ENCODE results near the gene GRK3.

GRK3 gene

DNA sequence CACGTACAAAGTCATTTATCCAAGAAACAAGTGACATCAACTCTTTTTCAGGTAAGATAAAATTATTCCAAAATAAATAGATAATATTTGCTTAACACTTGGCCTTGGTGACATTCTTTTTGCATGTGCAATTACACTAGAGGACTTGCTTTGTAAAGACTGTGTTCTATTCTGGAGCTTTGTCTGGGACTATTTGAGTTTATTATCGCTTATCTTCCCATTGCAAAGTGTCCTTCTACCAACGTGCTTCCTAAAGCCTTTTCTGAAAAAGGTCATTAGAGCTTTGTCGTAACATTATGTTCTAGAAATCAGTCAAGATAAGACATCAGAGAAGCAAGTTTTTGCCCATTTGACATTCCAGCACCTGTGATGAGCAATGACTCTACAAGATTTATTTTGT is 99.2 kb downstream of the GRK3 start:
- no peak for DNase-seq (ENCODE audit: low read depth in 2 of 2)

- DNase-seq (ENCODE audit: low read depth in 2 of 2) = no peak
These were observed 101.8 kb downstream of the GRK3 start for GRCh38 chr22:25666308-25666707.

DNA sequence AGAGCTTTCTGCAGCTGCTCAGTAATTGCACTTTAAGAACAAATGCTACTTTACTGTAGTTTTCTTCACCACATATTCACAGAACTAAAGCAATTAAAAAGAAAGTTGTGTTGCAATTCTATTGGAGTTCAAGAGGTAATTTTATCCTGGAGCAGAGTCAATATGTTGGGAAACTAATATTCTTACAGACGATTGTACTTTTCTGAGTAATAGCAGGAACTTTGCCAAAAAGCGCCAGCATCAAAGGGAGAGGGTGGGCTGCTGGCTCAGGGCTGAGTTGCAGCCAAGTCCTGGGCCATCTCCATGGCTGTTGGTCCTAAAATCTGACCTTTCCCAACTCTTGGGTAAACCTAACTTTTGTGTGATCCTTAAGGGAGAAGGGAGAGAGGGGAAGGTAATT is 104.0 kb downstream of the GRK3 start:
- DNase-seq (ENCODE audit: low read depth in 2 of 2) = peak; percentile 57 to 68

DNA sequence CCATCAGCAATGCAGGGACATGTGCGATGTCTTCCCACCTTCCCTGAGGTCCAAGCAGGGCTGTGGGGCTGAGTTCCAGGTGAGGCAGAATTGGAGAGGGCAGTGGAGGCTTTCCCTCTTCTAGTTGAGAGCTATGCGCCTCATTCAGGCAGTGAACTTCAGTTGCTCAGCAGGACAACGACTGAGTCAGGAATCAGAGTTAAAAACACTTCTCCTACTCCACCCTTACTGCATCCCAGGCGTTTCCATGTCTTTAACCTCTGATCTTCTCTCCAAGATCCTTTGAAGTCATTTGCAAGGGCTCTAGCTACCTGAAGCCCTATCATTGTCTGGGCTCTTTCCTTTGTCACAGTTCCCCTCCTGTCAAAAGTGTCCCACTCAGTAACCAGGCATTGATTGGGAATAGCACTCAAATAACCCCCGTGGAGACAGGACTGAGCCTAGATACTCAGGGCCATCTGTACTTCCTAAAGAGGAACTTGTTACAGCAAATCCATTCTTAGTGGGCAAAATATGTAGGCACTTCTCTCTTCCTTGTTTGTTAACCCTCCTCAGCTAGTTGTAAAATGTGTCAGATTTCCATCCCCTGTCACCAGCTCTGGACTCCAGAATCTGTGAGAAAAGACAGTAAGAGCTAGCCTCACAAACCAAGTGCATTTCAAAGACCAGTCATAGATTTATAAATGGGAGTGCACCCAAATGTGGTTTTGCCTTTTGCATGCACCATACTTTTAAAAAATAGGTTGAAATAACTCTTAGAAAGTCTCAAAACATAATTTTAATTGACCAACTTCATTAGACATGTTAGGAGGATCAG is 105.0 kb downstream of the GRK3 start:
- DNase-seq (ENCODE audit: low read depth in 2 of 2) = no peak

DNA sequence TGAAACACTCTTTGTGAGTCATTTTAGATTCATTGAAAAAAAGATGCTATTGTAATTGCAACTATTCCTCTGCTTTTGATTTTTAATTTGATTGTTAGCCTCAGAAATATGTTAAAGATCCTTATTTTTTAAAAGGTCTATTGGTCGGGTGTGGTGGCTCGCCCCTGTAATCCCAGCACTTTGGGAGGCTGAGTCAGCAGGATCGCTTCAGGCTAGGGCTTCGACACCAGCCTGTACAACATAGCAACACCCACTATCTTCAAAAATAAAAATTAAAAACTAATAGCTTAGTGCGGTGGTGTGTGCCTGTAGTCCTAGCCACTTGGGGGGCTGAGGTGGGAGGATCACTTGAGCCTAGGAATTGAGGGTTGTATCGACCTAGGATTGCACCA is 105.6 kb downstream of the GRK3 start:
- no peak for DNase-seq (ENCODE audit: low read depth in 2 of 2)

DNA sequence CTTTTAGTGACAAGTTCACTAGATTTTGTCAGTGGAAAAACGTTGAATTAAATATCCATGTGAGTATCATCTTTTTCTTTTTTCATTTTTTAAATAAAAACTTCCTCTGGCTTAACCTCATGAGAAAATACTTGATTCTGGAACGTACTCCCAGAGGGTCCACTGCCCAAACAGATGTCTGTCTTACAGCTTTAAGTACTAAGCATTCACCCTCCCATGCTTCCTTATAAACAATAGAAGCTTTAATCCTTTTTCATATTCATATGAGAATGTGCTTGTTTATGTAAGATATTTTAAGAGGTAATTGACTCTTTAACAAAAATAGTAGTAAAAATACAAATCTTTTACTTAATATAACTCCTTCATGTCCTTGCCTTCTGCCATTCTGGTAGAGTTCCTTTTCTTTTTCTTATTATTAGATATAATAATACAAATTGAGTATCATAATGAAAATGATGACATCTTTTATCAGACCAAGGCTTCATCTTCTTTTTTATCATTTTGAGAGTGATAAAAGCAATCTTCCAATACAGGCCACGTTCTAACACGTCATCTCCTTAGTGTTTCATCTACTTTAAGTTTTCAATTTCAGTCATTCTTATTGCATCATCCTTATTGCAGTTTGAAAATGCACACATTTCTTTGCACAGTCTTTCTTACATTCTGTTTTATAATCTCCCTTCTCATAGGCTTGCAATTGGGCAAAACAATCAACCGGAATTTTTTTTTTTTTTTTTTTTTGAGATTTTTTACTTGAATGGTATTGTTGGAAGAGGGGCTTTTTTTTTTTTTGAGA is 108.0 kb downstream of the GRK3 start:
- DNase-seq (ENCODE audit: low read depth in 2 of 2) = no peak

DNA sequence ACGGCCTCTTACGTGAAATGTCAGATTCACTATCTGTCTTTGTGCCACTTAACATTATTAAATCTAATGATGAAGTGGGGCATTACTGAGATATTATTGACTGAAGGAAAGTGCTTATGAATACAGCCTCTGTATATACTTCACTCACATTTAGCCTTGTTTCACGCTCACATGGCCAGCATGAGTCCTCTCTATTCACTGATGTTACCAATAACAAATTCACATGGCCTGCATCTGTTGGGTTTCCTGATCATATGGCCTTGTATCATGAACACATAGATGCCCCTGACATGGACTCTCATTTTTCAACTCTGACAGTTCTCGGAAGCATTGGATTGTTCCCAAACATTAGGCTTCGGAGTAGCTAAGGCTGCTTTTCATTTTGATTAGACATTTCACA is 109.2 kb downstream of the GRK3 start:
- no peak for DNase-seq (ENCODE audit: low read depth in 2 of 2)

- DNase-seq (ENCODE audit: low read depth in 2 of 2) = no peak
These were observed 113.2 kb downstream of the GRK3 start for GRCh38 chr22:25677631-25678030.

GRCh38 chr22:25680051-25680450 is 115.6 kb downstream of the GRK3 start:
- no peak for DNase-seq (ENCODE audit: low read depth in 2 of 2)

DNA sequence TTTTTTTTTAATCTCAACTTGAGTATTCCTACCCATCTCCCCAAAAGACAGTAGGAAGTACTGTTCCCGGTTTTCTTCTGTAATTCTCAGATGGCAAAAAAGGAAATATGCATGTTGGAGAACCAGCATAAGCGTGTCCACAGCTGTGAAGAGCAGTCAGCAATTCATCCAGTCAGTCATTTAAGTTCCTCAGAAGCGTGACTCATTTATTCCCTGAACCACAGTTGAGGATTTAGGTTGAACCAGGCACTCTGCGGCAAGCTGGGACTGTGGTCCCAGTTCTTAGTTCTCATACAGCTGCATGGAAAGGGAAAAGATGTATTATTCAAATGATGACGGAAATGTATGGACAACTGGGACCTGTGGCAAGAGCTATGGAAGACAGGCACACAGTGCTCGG is 116.5 kb downstream of the GRK3 start:
- no peak for DNase-seq (ENCODE audit: low read depth in 2 of 2)

GRCh38 chr22:25682109-25682508 is 117.6 kb downstream of the GRK3 start:
- no peak for DNase-seq (ENCODE audit: low read depth in 2 of 2)

- no peak for DNase-seq (ENCODE audit: low read depth in 2 of 2)
These were observed 124.2 kb downstream of the GRK3 start for GRCh38 chr22:25688627-25689026.

DNA sequence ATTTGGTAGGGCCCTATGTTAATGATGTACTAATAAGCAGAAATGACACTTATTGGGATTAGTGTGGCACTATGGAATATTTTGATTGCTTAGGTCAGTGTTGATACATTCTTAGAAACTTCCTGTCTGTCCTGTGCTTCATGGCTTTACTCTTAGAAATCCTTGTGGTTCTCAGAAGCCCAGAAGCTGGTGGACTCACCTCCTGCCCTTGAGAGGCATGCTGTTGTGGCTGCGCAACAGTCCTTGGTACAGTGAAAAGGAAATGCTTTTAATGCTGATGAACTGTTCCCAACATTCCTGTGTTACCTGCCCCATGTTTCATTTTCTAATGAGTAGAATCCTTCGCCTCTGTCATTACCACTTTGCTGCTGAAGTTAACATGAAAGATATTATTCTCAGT is 125.2 kb downstream of the GRK3 start:
- DNase-seq (ENCODE audit: low read depth in 2 of 2) = no peak

DNA sequence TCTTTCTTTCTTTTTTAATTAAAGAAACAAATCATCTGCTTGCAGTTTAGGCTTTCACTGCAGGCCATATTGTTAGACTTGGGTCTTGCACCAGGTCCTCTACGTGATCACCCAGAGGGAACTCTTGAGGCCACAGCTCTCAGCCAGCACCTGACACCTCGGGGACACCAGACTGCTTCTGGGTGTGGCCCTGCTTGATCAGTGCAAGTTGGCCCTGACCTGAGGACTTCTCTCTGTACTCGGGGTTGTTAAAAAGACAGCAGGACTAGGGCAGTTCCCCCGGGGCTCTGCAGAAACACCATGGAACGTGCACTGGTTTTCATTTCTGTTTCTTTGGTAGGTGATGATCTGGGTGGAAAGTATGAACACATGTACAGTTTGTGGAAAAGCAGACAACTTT is 126.3 kb downstream of the GRK3 start:
- DNase-seq (ENCODE audit: low read depth in 2 of 2) = no peak

- no peak for DNase-seq (ENCODE audit: low read depth in 2 of 2)
These were observed 128.2 kb downstream of the GRK3 start for GRCh38 chr22:25692397-25693267.

DNA sequence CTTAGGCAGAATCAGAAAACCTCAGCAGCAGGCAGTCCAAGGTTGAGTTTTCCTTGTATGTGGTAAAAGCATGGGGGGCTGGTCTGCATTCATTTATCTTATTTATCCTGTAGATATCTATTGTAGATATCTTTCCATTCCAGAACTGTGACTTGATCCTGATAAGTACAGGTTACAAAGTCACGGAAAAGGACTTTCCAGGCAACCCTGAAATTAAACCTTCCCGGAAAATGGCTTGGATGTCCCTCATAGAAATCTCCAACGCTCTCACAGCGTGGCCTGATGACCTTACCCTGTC is 128.7 kb downstream of the GRK3 start:
- DNase-seq (ENCODE audit: low read depth in 2 of 2) = no peak

DNA sequence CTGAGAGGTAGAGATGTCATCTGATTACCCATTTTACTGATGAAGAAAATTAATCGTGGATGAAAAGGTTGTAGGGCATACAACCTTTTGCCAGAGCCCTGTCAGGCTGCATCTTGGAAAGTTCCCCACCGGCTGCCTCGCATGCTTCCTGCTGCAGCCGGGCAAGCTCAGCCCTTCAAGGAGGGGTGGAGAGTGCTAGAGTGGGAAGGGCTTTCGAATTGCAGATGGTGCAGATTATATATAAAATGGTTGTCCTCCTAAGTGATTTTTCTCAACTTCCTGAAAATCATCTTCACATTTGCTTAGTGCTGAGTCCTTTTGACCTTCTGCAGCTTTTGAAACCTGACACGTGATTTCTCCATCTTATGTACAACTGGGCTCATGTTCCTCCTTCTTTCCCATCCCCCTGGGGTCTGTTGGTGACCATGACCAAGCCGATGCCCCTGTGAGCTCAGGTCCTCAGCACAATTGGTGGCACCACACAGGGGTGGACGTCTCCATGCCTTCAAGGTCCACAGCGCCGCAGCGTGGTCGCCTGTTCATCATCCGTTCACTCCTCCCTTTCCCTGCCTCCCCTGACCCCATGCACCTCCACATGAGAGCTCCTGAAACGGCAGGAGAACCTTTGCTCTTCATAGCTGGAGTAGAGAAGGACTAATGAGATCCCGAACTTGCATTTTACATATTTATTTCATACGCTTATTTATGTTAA is 129.9 kb downstream of the GRK3 start:
- no peak for DNase-seq (ENCODE audit: low read depth in 2 of 2)

DNA sequence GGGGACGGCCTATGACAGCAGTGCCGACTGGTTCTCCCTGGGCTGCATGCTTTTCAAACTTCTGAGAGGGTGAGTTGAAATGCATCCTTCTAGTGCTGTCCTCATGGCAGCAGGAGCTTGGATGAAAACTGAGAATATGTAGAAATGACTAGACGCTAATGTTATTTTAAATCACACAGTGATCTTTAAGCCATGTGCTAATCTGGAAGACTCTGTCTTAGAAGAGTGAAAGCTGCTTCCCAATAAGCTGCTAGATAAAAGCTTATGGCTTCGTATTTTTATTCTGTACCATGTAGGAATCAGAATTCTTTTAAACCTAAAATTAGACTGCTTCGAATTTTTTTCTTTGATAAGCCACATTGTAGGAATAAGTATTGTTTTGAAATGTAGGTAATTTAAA is 130.7 kb downstream of the GRK3 start:
- no peak for DNase-seq (ENCODE audit: low read depth in 2 of 2)

DNA sequence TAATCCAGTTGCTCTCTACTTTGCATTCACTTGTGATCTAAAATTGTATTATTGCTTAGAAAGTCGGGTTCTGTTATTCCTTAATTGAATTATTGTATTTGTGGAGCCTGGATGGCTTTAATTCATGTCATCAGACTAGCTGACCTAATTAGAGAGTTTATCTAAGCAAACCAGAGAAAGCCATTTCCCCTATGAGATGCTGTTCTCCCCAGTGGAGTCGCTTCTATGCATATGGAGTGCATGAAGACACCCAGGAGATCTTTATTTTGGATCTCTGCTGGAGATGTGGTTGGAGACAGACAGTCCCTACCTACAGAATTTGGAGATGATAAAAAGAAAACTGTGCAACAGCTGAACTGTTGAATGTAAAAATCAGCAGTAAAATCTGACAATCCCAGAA is 132.3 kb downstream of the GRK3 start:
- DNase-seq (ENCODE audit: low read depth in 2 of 2) = no peak

DNA sequence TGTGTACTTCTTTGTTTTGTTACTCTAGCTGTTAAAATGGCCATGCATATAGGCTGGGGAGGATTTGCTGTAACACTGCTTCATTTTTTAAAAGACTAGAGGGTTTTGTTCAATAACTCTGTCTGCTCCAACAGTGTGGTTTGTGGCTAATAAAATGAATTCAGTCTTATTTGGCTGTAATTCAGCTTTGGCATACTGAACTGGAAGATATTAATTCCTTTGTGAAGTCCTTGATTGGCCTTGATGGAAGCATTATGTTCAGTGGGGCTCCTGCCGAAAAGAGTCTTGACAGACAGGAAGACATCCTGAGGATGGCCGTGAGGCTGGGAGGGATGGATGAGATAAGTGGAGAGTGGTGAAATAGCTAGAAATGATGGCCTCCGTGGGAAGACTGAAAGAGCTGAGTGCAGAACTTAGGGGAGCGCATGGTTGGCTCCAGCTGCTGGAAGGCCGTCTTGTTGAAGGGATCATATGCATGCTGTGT is 132.7 kb downstream of the GRK3 start:
- DNase-seq (ENCODE audit: low read depth in 2 of 2) = no peak

DNA sequence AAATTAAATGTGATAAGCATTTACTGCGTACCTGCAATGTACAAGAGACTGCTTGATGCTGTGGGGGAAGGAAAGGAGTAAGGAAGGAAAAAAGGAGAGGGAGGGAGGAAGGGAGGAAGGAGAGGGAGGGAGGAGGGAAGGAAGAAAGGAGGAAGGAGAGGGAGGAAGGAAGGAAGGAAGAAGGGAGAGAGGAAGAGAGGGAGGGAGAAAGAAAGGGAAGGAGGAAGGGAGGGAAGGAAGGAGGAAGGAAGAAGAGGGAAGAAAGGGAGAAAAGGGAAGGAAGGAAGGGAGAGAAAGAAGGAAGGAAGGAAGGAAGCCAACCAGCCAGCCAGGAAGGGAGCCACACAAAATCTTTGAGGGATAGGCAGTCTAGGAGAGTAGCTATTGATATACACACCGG is 133.5 kb downstream of the GRK3 start:
- DNase-seq (ENCODE audit: low read depth in 2 of 2) = no peak

- DNase-seq (ENCODE audit: low read depth in 2 of 2) = no peak
These were observed 134.0 kb downstream of the GRK3 start for GRCh38 chr22:25698461-25698860.

Measured in fibroblast of skin of left biceps (primary cell).